Measurements from ENCODE around the gene DLEU7.
A peak's percentile ranks its signal among the peaks of the same experiment; 100 is the strongest.

Gene DLEU7

DNA sequence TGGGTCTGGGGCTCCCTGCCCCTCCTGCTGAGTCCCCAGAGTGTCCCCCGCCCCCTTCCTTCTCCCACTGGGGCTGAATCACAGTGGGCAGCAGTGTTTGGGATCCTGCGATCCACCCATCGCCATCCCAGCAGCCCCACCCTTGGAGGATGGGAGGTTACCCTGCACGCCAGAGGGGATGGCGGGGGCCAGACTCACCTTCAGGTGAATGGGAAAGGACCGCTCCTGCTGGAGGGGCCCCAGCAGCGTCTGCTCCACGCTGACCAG lies 569 bp downstream of the DLEU7 start:
- DNase-seq (ENCODE audit: low read depth in 2 of 2), result no peak

DNA sequence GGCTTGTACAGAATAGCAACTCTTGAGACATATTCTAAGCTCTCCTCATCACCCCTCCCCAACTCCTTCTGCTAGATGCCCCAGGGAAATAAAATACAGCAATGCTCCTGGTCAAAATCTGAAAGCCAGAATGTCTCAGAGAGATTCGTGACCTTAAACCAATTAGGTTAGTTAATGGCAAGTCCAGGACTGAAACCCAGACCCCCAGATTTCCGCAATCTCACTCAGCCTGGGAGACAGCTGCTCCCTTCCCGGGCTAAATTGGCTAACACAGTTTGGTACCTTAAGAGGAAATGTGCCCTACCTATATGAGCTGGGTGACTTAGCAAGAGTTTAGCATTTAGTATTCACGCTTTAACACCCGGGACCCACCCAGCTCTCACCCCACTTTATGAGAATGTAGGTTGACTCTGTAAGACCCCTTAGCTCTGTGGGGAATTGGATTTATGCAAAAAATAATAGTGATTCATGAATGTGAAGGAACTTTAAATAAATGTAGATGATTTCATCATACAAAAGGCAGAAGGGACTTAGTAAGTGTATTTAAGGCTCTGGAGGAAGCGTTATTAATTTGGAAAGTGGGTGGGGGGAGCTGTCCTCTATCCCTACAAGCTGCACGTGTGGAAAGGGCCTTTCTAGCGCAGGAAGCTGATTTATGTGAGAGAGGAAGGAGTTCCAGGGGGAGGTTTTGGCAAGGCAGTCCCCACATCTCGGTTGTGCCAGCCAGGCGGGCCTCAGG lies 1.1 kb downstream of the DLEU7 start:
- no peak for DNase-seq (ENCODE audit: low read depth in 2 of 2)

GRCh38 chr13:50841786-50842185 lies 1.7 kb downstream of the DLEU7 start:
- no peak for DNase-seq (ENCODE audit: low read depth in 2 of 2)

DNA sequence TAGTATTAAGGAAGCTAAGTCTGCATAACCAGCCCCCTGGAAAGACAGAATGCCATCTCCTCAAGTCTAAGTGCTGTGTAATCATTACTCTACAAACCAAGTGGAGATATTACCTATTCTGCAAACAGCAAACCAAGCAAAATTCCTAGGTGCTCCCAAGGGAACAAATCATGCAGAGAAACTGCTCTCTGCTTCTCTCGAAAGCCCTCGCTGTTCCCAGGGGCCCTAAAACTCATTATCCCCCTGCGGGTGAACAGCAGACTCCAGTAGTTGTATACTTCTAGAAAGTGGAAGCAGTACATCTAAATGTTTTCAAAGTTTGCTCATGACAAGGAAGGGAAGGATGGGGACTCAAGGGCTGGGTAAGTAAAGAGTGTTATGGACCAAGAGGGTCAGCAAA lies 3.2 kb downstream of the DLEU7 start:
- DNase-seq (ENCODE audit: low read depth in 2 of 2), result no peak

DNA sequence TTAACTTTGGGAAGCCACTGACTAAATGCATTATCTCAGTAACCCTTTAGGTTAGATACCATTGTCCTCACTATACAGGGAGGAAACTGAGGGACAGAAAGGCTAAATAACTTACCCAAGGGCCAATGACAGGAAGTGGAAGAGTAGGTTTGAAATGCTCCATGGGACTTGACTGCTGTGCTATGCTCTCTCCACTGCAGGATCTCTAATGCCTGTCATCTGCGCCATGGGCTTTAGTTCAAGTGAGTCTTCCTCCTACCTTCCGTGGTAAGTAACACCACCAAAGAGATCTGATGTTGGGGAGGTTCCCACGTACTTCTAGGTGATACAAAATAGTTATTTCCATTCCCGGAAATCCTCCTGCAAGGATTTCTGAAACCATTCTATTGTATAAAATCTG lies 3.7 kb downstream of the DLEU7 start:
- DNase-seq (ENCODE audit: low read depth in 2 of 2), result no peak

DNA sequence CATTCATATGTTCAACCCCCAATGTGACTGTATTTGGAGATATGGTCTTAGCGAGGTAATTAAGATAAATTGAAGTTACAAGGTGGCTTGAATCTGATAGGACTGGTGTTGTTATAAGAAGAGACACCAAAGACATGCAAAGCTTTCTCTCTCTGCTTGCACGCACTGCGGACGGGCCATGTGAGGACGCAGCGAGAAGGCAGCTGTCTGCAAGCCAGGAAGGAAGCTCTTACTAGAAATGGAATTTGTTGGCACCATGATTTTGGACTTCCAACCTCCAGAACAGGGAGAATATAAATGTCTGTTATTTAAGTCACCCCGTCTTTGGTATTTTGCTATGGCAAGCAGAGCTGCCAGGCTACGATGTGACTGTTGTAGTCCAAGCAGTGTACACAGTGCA lies 4.8 kb downstream of the DLEU7 start:
- no peak for DNase-seq (ENCODE audit: low read depth in 2 of 2)

- DNase-seq (ENCODE audit: low read depth in 2 of 2), result no peak
Observed at GRCh38 chr13:50838031-50838430, 5.5 kb downstream of the DLEU7 start.

- no peak for DNase-seq (ENCODE audit: low read depth in 2 of 2)
Observed at GRCh38 chr13:50831512-50831911, 12.0 kb downstream of the DLEU7 start.

DNA sequence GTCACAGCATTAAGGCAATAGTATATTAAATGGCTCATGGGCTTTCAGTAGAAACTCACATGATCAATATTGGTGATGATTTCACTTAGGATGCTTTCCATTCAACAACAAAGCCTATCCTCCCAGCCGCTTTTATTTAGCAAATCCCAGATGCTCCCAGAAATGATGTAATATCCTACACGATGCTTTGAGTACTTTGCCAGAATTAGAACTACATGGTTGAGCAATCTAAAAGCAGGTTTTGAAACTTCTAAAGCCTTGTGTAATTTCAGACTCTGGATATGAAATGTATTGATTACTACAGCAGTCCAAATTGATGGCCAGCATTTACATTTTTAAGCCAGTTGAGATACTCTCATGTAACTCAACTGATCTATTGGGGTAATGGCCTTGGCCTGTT lies 13.6 kb downstream of the DLEU7 start:
- no peak for DNase-seq (ENCODE audit: low read depth in 2 of 2)

DNA sequence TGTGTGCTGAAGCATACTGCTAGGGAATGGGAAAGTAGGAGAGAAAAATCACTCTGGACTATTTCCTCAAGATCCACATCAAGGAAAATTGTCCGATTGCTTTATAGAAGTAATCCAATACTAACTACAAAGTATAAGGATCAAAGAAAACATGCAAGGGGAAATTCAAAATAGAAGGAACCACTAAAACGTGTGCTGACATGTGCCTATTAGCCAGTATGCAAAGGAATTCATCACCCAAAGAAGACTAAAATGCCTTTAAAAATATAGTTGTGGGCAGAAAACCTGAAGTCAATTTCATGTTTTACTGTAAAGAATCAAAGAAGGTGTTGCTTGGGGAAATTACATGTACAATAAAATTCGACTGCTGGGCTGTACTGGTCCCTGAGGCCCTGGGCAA lies 14.3 kb downstream of the DLEU7 start:
- DNase-seq (ENCODE audit: low read depth in 2 of 2), result no peak

- DNase-seq (ENCODE audit: low read depth in 2 of 2), result no peak
Observed at GRCh38 chr13:50826035-50826434, 17.5 kb downstream of the DLEU7 start.

- no peak for DNase-seq (ENCODE audit: low read depth in 2 of 2)
Observed at GRCh38 chr13:50812242-50812641, 31.2 kb downstream of the DLEU7 start.

DNA sequence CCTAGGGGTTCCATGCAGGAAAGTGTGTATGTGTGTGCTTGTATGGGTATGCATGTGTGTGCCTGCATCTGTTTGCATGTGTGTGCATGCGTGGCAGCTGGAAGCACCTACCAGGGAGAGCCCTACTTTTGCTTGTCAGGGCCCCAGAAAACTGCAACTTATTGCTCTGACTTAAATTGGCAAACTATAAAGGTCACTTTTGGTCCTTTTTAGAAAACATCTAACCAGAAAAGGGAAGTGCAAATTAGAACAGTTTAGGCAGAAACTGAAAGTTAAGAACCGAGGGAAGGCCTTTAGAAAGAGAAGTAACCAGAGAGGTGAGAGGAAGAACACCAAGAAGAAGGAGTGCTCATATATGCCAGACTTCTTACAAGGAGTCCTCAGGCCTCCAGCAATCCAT lies 32.5 kb downstream of the DLEU7 start:
- no peak for DNase-seq (ENCODE audit: low read depth in 2 of 2)

DNA sequence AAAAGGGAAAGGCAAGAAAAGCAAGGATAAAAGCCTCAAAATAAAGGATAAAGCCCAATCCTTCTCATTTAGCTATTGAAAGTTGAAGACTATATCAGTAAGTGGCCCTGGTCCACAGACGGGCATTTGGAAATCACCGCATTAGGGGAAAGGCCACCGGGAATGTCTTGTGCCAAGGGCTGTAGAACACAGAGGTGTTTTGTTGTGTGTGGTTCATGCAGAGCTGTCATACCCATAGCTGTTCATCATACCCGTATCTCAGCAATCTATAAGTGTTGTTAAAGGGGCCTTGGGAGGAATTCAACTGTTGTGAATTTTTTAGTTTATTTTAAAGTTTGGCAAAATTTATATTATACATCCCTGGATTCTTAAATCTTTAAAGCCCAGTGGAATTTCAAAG lies 33.0 kb downstream of the DLEU7 start:
- no peak for DNase-seq (ENCODE audit: low read depth in 2 of 2)

DNA sequence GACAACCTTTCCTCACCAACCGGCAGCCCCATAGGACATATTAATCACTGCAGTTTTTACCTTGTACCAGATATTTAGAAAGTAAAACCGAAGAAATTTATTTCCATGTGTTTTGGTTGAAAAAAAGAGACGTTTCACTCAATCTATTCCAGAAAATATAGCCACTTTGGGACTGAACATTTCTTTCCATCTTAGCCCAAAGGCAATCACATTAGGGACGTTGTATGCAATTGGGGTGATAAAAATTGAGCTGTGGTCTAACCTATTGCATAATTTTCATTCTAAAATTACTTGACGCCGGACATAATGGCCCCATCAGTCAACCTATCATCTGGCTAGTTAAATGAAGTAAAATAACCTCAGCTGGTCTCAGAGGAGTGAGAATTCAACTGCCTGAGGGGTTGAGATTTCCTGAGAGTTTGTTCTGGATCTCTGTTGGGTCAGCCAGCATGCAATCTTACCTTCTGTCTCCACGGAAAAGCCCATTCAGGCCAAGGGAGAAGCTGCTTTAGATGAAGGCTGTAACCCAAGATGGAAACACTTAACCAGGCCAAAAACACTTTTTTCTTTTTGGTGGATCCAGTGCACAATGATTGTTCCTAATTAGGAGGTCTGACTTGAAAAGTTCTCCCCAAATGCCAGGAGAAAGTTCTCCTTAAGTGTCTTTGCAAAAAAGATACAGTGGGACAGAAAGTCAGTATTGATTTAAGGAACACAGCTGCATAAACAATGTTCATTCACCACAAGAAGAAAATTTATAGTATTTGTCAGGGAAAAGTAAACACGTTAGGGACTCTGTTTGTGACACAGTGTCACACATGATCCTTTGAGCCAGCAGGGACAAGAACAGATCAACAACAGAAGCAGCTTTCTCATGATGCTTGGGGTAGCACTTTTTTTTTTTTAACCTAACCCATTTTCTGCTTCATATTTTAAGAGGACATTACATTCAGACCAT lies 34.1 kb downstream of the DLEU7 start:
- DNase-seq (ENCODE audit: low read depth in 2 of 2), result no peak

- DNase-seq (ENCODE audit: low read depth in 2 of 2), result no peak
Observed at GRCh38 chr13:50805805-50806204, 37.7 kb downstream of the DLEU7 start.

GRCh38 chr13:50801087-50801931 lies 42.2 kb downstream of the DLEU7 start:
- peak; percentile 10 for DNase-seq (ENCODE audit: low read depth in 2 of 2)

DNA sequence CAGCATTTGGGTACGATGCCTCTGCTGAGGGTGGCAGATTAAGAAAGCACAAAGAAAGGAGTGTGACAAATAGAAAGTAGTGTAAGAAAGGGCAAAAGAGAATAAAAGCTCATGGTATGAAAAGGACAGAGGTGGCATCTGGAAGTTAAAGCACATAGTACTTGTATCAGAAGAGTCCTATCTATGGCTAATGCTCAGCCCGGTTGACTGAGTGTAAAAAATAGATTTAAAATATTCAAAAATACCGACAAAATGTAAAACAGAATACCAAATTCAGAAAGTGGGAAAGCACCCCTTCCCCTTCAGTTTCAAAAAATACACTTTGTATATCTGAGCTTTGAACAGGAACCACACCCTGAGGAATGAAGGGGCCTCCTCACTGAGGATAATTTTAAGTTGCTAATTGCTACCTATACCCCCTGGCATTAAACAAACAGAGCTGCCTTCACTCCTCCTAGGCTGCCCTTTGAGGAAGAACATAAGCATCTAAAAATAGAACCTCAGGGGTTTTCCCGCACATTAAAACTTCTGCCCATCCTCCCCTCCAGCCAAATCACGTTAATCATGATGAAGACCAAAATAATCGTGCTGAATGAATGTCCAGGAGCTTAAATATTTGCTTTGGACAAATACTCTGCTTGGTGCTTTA lies 43.3 kb downstream of the DLEU7 start:
- no peak for DNase-seq (ENCODE audit: low read depth in 2 of 2)

DNA sequence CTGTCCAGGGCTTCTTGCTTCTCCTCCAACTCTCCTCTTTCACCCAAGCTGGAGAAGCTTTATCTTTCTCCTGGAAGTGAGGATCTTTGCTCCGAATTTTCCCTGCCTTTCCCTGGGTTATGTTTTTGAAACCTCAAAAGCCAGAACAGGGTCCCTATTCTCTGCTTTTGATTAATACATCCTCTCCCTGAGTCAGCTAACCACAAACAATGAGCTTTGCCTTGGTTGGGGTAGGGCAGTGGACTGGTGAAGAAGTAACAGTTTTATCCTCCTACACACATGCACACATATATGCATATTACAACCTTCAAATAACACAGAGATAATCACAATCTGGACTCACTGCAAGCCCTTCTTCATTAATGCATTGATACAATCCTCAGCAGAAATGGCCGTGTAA lies 44.6 kb downstream of the DLEU7 start:
- no peak for DNase-seq (ENCODE audit: low read depth in 2 of 2)

DNA sequence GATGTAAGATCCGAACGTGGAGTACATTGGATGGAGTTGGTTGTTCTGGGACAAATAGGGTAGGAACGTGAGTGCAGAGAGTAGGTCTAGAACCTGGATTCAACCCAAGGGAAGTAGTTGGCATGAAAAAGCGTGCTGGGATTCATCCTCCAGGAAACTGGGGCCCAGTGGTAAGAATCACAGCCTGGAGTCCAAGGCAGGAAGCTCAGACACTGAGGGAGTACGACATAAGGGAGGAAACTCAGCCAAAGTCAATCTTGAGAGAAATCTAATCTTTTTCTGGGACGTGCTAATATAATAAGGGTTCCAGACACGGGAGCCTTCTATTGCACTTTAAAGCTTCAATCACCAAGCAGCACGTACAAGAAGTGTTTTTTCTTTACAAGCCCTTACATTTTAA lies 46.4 kb downstream of the DLEU7 start:
- DNase-seq (ENCODE audit: low read depth in 2 of 2), result no peak

- DNase-seq (ENCODE audit: low read depth in 2 of 2), result no peak
Observed at GRCh38 chr13:50796463-50796862, 47.0 kb downstream of the DLEU7 start.

DNA sequence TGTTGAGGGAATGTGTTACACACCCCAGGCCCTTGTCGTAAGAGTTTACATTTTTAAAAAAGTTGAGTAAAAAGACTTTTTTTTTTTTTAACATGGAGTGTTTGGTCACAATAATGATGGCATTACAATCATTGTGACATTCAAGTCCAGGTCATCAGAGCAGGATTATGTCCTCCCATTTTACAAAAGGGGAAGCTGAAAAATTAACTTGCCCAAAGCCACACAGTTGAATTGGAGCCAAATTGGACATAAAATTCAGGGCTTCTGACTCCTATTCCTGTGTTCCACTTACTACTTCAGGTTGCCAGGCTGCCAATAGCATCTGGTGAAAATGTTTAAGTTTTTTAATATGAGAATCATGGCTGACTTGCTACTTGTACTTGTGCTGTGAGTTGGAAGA lies 49.3 kb downstream of the DLEU7 start:
- no peak for DNase-seq (ENCODE audit: low read depth in 2 of 2)

All from stimulated activated CD8-positive, alpha-beta memory T cell treated with anti-CD3 and anti-CD28 coated beads, Interleukin-2, amount 100 ng/mL, for 48 hours (primary cell).